ENCODE measurements around the gene BHLHE23.

The BHLHE23 gene

DNA sequence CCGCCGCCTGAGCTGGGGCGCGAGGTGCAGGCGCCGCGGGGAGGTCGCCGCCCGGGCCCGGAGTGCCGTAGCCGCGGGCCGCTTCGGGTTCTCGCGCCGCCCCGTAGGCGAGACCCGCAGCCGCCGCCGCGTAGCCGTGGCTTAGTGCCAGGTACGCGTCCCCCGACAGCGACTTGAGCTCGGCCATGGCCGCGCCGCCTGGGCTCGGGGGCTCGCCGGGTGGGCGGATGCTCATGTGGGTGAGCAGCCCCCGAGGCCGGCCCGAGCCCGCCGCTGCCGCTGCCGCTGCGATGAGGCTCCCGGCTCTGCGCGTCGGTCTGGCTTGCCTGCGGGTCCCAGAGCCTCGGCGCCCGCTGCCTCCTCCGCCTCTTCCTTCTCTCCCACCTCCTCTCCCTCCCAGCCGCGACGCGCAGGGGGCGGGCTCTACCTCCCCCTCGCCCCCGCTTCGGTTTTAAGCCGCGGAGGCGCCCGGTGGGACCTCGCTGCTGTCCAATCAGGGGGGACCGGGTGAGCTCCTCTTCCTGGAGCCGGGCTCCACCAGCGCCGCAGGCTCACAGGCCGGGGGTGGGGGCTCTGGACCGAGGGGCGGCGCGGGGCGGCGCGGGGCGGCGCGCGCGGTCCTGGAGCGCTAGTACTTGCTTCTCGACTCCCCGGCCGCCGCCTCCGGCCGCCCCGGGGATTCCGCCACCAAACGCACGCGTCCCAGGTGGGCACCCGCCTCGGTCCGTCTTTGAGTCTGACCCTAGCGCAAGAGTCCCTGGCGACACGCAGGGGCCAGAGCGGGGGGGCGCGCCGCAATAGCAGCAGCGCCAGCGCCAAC, at the start of gene BHLHE23:
Gene BHLHE23, minus strand, starts transcription at position 425 of the 820 bp plus-strand sequence. Its CDS starts 190 bp downstream, at position 235.
- no peak for DNase-seq

DNA sequence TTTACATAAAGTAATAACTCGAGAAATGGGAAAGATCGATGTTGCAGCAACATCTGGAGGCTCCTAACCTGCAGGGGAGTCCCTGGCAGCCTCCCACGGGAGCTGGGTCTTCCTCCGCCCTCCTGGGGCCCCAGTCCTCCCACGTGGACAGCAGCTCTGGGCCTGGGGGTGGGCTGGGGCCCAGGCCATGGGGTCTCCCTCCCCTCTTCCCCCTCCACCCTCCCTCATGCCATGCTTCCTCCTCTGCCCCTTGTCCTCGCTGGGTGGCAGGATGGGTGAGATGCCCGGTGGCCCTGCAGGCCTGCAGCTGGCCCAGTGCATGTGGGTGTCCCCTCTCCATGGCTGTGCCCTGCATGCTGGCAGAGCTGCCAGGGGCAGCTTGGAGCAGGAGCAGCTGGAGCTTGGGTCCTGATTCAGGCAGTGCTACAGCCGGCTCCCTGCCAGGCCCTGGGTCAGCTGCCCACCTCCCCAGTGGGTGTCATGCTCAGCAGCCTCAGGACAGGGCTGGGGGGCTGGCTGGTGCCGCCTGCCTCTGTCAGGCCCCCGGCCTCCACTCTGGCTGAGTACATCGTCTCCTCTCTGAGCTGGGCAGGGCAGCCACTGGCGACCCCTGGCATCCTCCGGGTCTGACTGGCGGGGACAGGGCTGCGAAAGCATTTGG, 48.9 kb upstream of the BHLHE23 start:
- DNase-seq = no peak

DNA sequence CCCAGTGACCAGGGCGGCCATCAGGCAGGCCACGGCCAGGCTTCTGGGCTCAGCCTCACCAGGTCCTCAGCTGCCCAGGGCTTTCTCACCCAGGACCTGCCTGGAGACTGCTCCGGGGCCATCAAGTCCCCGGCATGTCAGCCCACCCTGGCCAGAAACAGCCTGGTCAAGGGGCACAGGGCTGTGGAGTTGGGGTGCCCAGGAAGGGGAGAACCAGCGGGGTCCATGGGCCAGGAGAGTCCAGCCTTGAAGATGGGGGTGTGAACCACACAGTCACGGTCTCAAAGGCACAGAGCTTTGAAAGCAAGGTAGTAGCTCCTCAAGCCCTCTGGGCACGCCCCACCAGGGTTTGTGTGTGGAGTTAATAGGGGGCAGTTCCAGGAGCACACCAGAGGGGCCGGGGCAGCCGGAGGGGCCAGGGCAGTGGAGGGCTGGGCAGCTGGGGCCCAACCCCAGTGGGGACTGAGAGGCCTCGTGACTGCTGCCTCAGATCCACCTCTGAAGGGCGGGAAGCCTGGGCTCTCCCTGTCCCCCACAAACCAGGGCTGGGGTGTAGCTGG, 48.0 kb upstream of the BHLHE23 start:
- DNase-seq = no peak

DNA sequence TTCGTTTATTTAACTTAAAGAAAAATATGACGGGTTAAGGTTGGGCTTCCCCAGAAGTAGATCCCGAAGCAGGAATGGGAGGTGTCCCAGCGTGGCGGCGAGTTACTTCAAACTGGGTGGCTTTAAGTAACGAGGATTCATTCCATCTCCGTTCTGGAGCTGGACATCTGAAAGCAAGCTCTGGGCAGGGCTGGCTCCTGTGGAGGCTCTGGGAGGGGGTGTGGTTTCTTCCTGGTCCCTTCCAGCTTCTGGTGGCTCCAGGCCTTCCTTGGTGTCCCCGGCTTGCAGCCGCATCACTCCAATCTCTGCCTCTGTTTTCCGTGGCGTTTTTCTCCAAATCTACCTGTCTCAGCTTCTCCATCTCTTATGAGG, 47.3 kb upstream of the BHLHE23 start:
- no peak for DNase-seq

DNA sequence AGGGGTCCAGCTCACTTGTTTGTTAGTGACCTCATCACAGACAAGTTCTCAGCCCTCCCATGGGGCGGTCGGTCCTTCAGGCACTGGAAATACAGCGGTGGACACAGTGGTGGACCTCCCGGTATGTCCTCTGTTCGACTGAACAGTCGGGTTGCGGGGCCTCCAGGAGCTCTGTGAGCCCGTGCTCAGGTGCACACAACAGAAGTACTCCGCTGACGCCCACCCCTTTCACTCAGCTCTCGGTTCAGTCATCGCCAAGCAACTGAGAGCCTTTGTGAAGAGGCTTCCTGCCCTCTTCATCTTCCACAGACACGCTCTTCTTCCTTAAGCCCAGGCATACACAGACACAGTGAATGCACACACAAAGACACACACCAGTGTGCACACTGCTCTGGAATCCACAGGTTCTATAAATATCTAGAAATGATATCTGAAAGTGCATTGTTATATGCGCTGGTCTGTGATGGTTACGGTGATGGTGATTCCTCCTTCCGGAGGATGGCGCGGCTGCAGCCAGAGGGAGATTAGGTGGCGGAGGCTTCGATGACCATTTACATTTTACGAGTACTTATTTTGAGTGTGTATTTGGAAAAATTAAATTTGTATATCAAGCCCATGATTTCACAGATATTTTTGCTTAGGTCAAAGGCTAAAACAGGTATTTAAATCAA, 46.8 kb upstream of the BHLHE23 start:
- no peak for DNase-seq

DNA sequence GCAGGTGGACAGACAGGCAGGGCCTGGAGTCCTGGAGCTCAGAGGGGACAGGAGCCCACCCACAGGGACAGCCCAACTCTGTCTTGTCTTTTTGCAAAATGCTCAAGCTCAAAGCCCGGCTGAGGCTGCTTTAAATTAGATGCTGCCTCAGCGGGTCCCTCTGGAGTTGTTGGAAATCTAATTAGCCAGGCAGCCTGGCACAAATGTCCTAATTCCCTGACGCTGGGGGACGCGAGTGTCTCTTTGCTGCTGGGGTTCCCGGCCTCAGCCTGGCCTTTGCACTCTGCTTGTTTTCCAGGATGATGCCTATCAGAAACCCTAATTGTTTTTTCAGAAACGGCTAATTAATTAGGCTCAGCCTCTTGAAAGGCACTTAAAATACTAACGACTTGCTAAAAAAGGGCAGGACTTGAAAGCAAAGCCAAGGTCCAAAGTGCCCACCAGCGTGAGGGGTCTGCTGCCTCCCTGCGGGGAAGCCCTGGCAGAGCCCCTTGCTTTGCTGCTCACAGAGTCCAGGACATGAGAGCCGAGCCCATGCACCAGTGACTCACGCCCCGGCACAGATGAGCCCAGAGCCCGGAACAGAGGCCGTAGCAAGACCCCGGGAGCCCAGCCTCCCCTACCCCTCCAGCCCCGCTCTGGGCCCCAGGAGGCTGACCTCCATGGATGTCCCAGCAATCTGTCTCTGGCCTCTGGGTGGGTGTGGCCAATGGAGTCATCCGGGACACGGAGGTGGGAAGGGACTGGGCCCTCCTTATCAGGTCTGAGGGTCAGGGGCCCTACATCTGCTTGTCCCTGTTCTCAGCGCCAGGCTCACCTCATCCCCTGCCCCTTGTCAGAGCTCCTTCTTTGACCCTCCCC, 46.0 kb upstream of the BHLHE23 start:
- no peak for DNase-seq

DNA sequence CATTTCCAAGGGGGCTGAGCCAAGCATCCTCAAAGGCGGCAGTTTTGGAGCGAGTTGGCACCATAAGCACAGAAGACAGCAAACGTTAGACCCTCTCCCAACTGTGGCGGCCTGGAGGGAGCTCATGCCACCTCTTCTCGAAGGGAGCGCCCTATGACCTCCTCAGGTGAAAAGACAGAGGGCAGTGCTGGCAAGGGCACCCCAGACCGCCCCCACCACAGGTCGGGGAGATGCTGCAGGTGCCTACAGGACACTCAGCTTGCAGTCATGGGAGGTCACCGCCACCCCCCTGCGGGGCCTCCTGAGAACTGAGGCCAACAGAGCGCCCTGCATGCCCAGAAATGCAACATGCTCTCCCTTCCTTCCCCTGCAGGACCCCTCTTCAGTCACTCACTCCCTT, 45.1 kb upstream of the BHLHE23 start:
- no peak for DNase-seq

DNA sequence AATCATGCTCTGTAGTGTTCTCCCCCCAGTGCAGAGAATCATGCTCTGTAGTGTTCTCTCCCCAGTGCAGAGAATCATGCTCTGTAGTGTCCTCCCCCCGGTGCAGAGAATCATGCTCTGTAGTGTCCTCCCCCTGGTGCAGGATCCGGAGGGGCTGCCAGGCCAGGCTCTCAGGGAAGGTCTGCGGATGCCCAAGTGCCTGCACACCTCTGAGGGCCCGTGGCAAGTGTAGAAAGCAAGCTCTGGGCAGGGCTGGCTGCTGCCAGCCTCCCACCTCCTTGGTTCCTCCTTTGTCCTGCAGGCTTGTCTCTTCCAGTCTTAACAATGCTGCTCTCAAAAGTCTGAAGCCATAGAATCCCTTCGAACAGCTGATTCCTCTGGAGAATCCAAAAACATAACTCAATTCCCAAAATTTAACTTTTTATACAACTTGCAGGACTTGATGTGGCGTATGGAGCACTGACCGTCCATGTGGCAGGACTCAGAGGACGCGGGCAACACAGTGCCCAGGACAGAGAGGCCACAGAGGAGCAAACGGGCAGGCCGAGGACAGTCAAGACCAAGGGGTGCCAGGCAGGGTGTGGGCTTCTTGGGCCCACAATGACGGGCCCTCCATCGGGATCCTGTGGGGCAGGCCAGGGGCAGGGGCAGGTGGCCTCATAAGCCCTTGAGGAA, 44.6 kb upstream of the BHLHE23 start:
- DNase-seq = no peak

DNA sequence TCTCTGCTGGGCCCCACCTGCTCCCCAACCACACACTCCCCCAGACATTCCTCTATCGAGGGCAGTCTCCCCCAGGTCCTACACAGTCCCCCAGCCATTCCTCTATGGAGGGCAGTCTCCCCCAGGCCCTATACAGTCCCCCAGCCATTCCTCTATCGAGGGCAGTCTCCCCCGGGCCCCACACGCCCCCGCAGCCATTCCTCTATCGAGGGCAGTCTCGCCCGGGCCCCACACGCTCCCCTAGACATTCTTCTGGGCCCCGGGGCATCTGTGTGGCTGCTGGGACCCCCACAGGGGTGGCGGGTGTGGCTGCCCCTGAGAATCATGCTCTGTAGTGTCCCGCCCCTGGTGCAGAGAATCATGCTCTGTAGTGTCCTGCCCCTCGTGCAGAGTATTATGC, 43.6 kb upstream of the BHLHE23 start:
- DNase-seq = no peak

DNA sequence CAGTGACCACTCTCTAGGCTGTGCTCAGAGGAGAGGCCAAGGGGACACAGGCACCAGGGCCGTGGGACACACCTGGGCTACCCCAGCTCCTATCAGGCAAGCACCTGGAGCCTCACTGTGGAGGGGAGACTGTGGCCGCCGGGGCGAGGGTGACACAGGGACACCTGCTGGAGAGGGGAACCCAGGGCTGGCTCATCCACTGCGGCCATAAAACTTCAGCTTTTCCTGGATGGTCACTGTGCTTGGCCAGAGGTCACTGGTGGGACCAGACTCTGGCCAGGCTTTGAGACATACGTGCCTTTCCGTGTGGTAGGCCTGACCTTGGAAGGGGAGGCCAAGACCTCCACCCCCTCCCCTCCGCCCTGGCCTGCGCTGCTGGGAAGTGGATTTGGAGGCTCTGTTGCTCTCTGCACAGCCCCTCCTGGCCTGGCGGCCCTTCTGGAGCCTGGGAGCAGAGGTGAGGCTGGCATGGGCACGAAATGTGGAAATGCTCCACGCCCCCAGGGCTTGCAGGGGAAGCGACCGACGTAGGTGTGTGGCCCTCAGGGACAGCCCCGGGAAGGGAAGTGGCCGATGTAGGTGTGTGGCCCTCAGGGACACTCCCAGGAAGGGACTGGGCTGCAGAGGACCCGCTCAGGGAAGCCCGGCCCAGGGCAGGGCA, 42.9 kb upstream of the BHLHE23 start:
- DNase-seq = no peak

DNA sequence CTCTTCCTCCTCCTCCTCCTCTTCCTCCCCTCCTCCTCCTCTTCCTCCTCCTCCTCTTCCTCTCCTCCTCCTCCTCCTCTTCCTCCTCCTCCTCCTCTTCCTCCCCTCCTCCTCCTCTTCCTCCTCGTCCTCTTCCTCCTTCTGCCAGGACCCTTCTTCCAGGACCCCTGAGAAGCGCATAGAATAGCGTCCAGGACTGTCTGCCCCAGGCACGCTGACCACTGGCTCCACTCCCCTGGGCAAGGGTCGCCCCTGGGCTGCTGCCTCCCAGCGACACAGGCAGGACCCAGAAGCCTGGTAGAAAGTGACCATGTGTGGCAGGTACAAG, 42.4 kb upstream of the BHLHE23 start:
- no peak for DNase-seq

DNA sequence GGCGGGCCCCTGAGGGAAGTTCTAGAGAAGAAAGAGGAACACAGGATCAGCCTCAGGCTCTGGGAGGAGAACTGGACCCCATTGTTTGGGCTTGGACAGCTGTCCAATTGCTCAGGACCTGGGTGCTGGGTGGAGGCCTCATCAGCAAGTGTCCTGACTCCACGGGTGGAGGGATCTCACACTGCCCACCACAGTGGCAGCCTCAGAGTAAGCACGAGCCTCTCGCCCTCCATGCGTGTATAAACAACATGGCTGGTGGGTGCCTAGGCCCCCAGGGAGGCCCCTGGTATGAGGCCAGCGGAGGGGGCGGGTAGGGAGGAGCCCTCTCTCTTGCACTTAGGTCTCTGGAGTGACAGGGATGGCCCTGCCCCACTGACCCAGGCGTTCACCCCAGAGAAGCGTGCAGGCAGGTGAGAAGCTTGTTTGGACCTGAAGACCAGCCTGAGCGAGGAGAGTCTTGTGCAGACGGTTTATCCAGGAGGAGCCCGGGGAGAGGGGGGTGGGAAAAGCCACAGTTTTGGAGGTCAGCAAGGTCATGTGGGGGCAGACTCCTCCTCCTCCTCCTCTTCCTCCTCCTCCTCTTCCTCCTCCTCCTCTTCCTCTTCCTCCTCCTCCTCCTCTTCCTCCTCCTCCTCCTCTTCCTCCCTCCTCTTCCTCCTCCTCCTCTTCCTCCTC, 41.9 kb upstream of the BHLHE23 start:
- no peak for DNase-seq

DNA sequence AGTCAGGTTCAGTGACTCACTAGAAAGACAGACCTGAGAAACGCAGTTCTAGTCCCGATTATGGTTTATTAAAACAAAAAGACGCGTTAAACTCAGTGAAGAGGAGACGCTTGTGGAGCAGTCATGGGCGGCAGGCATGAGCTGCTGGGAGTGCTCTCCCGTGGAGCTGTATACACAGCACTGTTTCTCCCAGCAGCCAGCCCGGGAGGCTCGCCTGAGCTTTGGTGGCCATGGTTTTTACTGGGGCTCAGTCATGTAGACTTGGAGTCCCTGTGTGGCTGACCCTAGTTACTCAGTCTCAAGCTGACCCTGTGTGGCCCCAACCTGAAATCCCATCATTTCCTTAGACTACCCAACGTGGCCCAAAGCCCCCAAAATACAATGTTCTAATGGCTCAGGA, 41.2 kb upstream of the BHLHE23 start:
- DNase-seq = no peak

DNA sequence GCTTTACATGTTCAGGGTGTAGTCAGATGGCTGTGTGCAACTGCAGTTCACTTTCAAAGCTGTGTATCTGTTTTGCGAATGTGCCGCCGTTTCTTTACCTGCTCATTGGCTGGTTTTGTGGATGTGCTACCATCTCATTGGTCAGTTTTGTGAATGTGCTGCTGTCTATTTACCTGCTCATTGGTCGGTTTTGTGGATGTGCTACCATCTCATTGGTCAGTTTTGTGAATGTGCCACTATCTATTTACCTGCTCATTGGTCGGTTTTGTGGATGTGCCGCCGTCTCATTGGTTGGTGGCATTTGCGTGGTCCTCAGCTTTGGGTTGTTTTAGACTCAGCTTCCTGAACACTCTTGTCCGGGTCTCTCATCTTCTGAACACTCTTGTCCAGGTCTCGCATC, 40.5 kb upstream of the BHLHE23 start:
- no peak for DNase-seq

DNA sequence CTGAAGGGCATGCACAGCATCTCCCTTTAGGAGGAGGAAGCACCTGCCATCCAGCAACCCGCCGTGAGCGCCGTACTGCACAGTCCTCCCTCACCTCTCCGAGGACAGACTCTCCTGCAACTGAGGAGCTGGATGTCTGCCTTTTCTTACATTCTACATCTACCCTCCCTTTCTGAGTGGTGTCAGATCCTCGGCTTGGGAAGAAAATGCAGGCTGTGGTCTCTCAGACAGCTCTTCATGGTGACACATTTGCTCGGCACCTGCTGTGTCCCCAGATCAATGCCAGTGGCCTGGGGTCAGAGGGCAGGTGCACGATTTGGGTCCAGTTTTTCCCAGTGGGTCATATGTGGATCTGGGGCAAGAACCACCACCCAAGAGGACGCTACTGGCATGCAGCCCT, 40.1 kb upstream of the BHLHE23 start:
- no peak for DNase-seq

DNA sequence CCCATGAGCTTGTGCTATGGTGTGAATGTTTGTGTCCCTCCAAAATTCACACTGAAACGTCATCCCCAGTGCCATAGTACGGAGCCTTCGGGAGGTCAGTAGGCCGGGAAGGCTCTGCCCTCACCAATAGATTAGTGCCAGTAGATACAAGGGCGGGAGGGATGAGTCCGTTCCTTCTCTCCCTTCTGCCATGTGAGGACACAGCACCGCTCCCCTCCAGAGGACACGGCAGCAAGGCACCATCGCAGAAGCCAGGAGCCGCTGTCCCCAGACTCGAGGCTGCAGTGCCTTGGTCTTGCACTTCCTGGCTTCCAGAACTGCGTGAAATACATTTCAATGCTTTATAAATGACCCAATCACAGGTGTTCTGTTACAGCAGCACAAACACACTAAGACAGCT, 39.2 kb upstream of the BHLHE23 start:
- no peak for DNase-seq

DNA sequence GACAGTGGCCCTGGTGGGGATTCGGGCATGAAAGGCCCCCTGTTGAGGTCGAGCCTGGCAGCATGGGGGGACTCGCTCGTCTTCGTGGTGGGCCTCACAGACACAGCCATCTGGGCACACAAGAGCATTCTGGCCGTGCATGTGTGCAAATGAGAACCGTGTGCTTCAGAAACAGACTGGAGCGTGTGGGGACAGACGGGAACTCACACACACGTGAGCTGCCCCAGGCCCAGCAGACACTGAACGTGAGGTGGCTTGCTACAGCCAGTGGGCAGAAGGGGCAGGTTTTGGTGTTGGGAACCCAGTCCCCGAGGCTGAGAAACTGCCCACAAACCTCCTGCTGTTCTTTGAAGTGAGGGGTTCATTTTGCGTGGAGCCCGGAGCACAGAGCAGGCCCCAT, 38.6 kb upstream of the BHLHE23 start:
- DNase-seq = no peak

DNA sequence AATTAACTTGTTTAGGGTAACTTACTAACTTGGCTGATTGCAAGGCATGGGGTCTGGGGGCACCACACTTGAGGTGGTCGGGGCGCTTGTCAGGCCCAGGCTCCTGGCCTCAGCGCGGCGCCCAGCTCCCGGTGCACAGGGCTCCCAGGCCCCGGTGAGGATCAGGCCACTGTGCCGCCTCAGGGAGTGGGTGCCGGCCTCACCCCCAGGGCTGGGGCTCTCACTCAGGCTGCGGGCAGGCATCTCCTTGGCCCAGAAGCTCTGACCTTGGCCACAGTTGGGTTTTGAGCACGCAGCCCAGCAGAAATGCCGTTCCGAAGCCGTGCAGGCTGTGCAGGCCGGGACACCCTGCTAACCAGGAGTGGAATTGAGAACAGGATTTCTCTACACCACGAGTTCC, 37.8 kb upstream of the BHLHE23 start:
- DNase-seq = no peak

DNA sequence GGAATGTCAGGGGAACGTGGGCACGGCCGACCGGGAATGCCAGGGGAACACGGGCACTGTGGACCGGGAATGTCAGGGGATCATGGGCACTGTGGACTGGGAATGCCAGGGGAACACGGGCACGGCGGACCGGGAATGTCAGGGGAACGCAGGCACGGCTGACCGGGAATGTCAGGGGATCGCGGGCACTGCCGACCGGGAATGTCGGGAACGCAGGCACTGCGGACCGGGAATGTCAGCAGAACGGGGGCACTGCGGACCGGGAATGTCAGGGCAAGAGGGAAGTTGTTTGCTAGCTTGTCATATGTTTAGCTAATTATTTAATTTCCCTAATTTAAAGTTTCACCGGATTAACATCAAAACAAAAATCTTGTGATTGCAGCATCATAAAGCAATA, 37.4 kb upstream of the BHLHE23 start:
- no peak for DNase-seq

DNA sequence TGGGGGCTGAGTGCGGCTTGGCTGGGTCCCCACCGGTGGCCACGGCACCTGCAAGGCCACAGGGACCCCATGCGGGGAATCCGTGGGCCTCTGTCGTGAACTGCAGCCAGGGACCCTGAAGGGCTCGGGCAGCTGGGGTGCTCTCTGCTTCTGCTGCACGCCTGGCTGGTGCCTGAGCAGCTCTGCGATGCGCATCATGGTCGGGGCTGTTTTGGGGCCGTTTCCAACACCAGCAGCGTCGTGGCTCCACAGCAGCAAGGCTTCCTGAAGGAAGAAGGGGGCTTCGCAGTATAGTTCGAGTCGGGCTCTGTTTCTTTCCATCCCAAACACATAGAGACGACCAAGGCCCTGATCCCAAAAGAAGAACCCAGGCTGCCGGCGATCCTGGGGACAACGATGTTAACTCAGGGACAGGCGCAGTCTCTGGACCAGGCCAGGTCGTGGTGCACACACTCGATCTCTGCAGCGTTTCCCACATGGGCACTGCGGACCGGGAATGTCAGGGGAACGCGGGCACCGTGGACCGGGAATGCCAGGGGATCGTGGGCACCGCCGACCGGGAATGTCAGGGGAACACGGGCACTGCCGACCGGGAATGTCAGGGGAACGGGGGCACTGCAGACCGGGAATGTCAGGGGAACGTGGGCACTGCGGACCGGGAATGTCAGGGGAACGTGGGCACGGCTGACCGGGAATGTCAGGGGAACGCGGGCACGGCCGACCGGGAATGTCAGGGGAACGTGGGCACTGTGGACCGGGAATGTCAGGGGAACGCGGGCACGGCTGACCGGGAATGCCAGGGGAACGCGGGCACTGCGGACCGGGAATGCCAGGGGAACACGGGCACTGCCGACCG, 36.8 kb upstream of the BHLHE23 start:
- no peak for DNase-seq

All from activated CD4-positive, alpha-beta T cell treated with anti-CD3 and anti-CD28 coated beads, Interleukin-2, amount 50 U/mL, for 48 hours (primary cell).